Transverse colon (tissue), 4 donors: ENCODE data around the gene INTS11. TPM values are rescaled to one million over a fixed set of nuclear protein-coding genes. Genes with fewer than 3 reads are reported as not detected.

ENCODE experiments used
- DNase-seq: peaks from one replicate; pipeline ENCODE4 v3.0.0-alpha.2; 2019
- H3K27ac ChIP-seq, 4 donors: fragments of 200-600 bp; sonication (generic); 2 replicates each; pipeline ENCODE4 v1.5.1; 2016 to 2018; ENCODE audit warnings: inconsistent platforms in 4 of 4
- H3K27me3 ChIP-seq: fragments of 200-600 bp; sonication (generic); 2 replicates; pipeline ENCODE4 v1.5.1; 2017; ENCODE audit warnings: inconsistent platforms
- H3K36me3 ChIP-seq, 4 donors: fragments of 200-600 bp; sonication (generic); 2 replicates each; pipeline ENCODE4 v1.5.1; 2017 to 2019; ENCODE audit warnings: inconsistent platforms in 4 of 4
- H3K4me1 ChIP-seq, 4 donors: fragments of 200-600 bp; sonication (generic); 2 replicates each; pipeline ENCODE4 v1.5.1; 2017 to 2020; ENCODE audit warnings: inconsistent platforms in 4 of 4
- H3K4me3 ChIP-seq, 4 donors: fragments of 200-600 bp; sonication (generic); 1 replicate in 1 of 4; 2 replicates in 3 of 4; pipeline versions ENCODE4 v1.5.1 to v1.6.1; 2017 to 2019; ENCODE audit warnings: inconsistent platforms in 4 of 4
- H3K9me3 ChIP-seq, 2 donors: fragments of 200-600 bp; sonication (generic); 2 replicates each; pipeline ENCODE4 v1.5.1; 2017 to 2019; ENCODE audit warnings: inconsistent platforms in 2 of 2
- EP300 ChIP-seq: sonication (generic); formaldehyde crosslinking; IDR thresholded peaks from one replicate; pipeline ENCODE4 v1.6.1; 2017; ENCODE audit warnings: antibody characterized with exemption, low read depth
- POLR2A ChIP-seq: fragments of 450-650 bp; IDR thresholded peaks from one replicate; pipeline ENCODE4 v1.6.1; 2016; ENCODE audit warnings: antibody characterized with exemption, mild to moderate bottlenecking, moderate library complexity
- POLR2AphosphoS5 ChIP-seq, 3 donors: sonication (generic); formaldehyde crosslinking; IDR thresholded peaks; one replicate each; pipeline ENCODE4 v1.6.1; 2016; ENCODE audit warnings: antibody characterized with exemption in 3 of 3
- WGBS, 2 donors: methylation state at CpG; one replicate each; pipeline ENCODE4 v1.1.5; 2018; ENCODE audit warnings: low coverage in 1 of 2; 5-methylcytosine and 5-hydroxymethylcytosine counted together
- in situ Hi-C, 4 donors: fragments of 200-750 bp; cut with MboI; loops; one replicate each; pipeline versions ENCODE4 v1.15.0 to v1.15.1; 2017; ENCODE audit warnings: low sequenced_read_pairs in 3 of 4, low pct_ligation_motif_present in 1 of 4, low pct_unique_long_range_greater_than_20kb in 1 of 4
- intact Hi-C: fragments of 100-400 bp; cut with DNase I; formaldehyde crosslinking; loops from one replicate; pipeline ENCODE4 v1.15.1; 2023; ENCODE audit warnings: low total_unique reads
- total RNA-seq, 4 donors: library from RNA; depleted of rRNA; stranded (reverse); fragments of >200 nt; gene quantifications; one replicate each; pipeline ENCODE4 v1.1.0, GENCODE V29; 2016
- TF ChIP-seq, protein P1 (sequence below), 5 experiments: fragments of 200-600 bp in 3 of 5; fragments of 450-650 bp in 2 of 5; sonication (generic) in 3 of 5; IDR thresholded peaks; 1 replicate in 2 of 5; 2 replicates in 3 of 5; pipeline ENCODE4 v1.5.1; 2016 to 2017; ENCODE audit warnings: antibody characterized with exemption in 5 of 5, inconsistent platforms in 3 of 5, mild to moderate bottlenecking in 2 of 5, moderate library complexity in 1 of 5

The INTS11 gene
- total RNA-seq, 4 donors from 2014 or later, result 118 to 424 (median 140) TPM

DNA sequence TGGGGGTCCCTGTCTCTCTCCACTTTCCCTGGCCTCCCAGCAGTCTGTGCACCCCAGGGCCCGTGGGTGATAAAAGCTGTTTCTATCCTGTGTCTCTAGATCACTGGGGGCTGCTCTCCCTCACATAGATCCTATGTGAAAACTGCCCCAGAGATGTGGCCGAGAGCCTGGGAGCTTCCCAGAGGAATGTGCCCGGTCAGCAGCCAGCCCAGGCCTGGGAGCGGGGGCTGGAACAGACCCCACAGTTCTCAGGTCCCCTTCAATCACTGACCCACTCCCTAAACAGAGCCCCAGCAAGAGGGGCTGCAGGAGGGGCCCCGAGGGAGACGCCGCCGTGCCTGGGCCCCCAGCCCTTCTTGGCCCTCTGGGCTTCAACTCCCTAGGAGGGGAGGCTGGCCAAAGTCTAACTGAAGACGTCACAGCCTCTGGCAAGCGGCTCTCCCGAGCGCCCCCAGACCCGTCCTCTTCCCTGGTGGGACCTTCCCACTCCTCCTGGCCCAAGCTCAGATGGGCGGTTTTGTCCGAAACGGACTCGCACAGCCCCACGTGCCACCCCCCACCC is 33.5 kb upstream of the INTS11 start:
- in situ Hi-C loops, result no loop called here
- 26% methylated on average over 17 of the region's 18 CpGs; no CpG with 5 or more reads in 1 of the 2 donors for WGBS, 2 donors
- no peak for DNase-seq
- Histone ChIP-seq H3K36me3 (no peaks in the 10 kb centered on the region), H3K27me3 (peaks cover 68% of the 10 kb centered on the region), H3K27ac (peak overlapping the region; percentile 86 to 92 (median 89)), H3K4me3 (peak overlapping the region; percentile 15 to 54 (median 40)), H3K9me3 (no peaks in the 10 kb centered on the region), H3K4me1 (peaks cover 23 to 76% (median 40%) of the 10 kb centered on the region in 4 donors)
- intact Hi-C loops, result loop anchor here (2.0 kb wide), 1 partner anchor 17 kb away; the partner anchor contains the start of gene AURKAIP1
- no peak for TF ChIP-seq POLR2A

DNA sequence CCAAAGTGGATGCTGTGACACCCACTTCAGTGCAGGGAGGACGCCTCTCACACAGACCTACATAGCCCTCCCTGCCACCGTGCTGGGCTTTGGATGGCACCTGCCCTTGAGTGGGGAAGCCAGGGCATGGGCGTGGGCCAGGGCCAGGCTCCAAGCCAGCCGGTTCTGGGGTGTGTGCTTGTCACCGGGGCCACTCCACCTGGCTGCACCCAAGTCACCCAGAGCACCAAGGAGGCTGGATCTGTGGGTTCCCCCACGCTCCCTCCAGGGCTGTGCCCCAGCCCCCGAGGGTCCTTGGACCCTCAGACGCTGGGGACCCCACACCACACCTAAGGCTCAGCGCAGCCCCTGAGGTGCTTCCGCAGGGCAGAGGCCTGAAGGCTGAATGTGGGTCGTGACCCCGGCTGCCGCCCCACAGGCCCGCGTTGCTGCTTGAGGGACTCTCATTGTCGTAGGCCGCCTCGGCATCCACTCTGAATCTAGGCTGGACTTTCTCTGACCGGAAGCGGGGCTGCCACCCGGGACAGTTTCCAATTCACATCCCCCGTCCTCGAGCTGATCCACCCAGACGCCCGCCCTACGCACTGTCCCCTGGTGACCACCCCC is 32.4 kb upstream of the INTS11 start:
- intact Hi-C loops, result loop anchor here (2.0 kb wide), 1 partner anchor 18 kb away; the partner anchor contains the start of gene AURKAIP1

DNA sequence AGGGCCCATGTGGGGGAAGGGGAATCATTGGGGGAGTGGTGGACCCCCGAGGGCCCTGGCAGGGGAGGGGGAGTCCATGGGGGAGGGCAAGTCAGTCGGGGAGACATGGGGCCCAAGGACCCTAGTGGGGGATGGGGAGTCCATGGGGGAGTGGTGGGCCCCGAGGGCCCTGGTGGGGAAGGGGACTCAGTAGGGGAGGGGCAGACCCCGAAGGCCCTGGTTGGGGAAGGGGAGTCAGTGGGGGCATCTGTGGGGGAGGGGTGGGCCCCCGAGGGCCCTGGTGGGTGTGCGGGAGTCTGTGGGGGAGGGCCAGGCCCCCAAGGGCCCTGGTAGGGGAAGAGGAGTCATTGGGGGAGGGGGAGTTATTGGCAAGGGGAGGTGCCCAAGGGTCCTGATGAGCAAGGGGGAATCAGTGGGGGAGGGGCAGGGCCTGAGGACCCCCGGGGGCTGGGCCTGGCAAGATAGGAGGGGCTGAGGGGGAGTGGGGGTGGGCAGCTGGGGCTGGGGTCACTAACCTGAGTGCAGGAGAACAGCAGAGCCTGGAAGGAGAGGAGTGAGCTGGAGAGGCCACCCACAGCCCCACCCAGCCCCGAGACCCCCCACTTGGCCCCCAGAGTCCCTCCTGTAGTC is 31.8 kb upstream of the INTS11 start:
- intact Hi-C loops (loop anchor here (2.0 kb wide), 1 partner anchor 19 kb away; the partner anchor contains the start of gene AURKAIP1), in situ Hi-C loops (no loop called here)
- Histone ChIP-seq H3K27me3 (peaks cover 70% of the 10 kb centered on the region), H3K27ac (peak overlapping the region; percentile 86 to 92 (median 89)), H3K4me1 (peaks cover 24 to 72% (median 41%) of the 10 kb centered on the region in 4 donors), H3K36me3 (no peaks in the 10 kb centered on the region), H3K4me3 (peak overlapping the region in 3 of 4 donors; percentile 39 to 54 (median 40)), H3K9me3 (no peaks in the 10 kb centered on the region)
- DNase-seq, result no peak
- WGBS, 2 donors, result 20% methylated on average over 8 of the region's 8 CpGs; no CpG with 5 or more reads in 1 of the 2 donors
- TF ChIP-seq, protein P1, sequence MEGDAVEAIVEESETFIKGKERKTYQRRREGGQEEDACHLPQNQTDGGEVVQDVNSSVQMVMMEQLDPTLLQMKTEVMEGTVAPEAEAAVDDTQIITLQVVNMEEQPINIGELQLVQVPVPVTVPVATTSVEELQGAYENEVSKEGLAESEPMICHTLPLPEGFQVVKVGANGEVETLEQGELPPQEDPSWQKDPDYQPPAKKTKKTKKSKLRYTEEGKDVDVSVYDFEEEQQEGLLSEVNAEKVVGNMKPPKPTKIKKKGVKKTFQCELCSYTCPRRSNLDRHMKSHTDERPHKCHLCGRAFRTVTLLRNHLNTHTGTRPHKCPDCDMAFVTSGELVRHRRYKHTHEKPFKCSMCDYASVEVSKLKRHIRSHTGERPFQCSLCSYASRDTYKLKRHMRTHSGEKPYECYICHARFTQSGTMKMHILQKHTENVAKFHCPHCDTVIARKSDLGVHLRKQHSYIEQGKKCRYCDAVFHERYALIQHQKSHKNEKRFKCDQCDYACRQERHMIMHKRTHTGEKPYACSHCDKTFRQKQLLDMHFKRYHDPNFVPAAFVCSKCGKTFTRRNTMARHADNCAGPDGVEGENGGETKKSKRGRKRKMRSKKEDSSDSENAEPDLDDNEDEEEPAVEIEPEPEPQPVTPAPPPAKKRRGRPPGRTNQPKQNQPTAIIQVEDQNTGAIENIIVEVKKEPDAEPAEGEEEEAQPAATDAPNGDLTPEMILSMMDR (IDR thresholded peaks at IDR 0.05), result no peak
- TF ChIP-seq POLR2AphosphoS5 (IDR thresholded peaks at IDR 0.05) (no peak), EP300 (no peak), POLR2A (no peak)

More for the DNA sequence above, 32.4 kb upstream of the INTS11 start:
- peak overlapping the region; percentile 24 to 54 (median 40) for H3K4me3 ChIP-seq
- peaks cover 70% of the 10 kb centered on the region for H3K27me3 ChIP-seq
- H3K36me3 ChIP-seq, result no peaks in the 10 kb centered on the region
- H3K27ac ChIP-seq, result peak overlapping the region; percentile 86 to 92 (median 89)
- TF ChIP-seq POLR2AphosphoS5 (IDR thresholded peaks at IDR 0.05) (no peak), POLR2A (no peak), EP300 (no peak)
- TF ChIP-seq, protein P1 (IDR thresholded peaks at IDR 0.05), result no peak
- 29 to 37% methylated on average over 7 to 26 of the region's 26 CpGs for WGBS, 2 donors
- peaks cover 24 to 72% (median 40%) of the 10 kb centered on the region in 4 donors for H3K4me1 ChIP-seq
- no peak for DNase-seq
- H3K9me3 ChIP-seq, result no peaks in the 10 kb centered on the region
- in situ Hi-C loops, result no loop called here

DNA sequence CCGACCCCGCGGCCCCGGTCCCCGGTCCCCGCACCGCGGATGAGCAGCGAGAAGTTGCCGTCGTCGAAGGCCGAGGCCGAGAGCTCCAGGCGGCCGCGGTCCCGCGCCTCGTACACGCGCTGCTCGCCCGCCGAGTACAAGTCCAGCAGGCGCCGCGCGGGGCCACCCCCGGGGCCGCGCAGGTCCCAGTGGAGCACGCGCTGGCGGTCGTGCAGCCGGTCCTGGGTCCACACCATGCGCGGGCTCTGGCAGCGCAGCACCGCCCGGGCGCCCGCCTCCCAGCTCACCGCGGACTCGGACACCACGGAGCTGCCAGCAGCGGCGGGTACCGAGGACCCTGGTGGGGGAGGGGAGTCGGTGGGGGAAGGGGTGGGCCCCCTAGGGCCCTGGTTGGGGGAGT is 31.0 kb upstream of the INTS11 start:
- H3K9me3 ChIP-seq, result no peaks in the 10 kb centered on the region
- WGBS, 2 donors, result 8% methylated on average over 15 of the region's 52 CpGs; no CpG with 5 or more reads in 1 of the 2 donors
- TF ChIP-seq EP300 (no peak), POLR2AphosphoS5 (IDR thresholded peaks at IDR 0.05) (no peak), POLR2A (no peak)
- TF ChIP-seq, protein P1 (IDR thresholded peaks at IDR 0.05), result no peak
- peaks cover 24 to 66% (median 42%) of the 10 kb centered on the region in 4 donors for H3K4me1 ChIP-seq
- in situ Hi-C loops, result no loop called here
- H3K36me3 ChIP-seq, result no peaks in the 10 kb centered on the region
- H3K27ac ChIP-seq, result peak overlapping the region; percentile 86 to 92 (median 89)
- intact Hi-C loops, result no loop called here
- H3K27me3 ChIP-seq, result peaks cover 70% of the 10 kb centered on the region
- no peak for DNase-seq
- peak overlapping the region in 2 of 4 donors; percentile 21 to 54 for H3K4me3 ChIP-seq
